ENCODE measurements around the gene OR8H1. TPM values are rescaled to one million over a fixed set of nuclear protein-coding genes. Genes with fewer than 3 reads are reported as not detected.
A peak's percentile ranks its signal among the peaks of the same experiment; 100 is the strongest.

The OR8H1 gene
- total and polyA plus RNA-seq, 2 experiments from 2014 or later, result not detected

GRCh38 chr11:56333156-56333555 lies 41.1 kb upstream of the OR8H1 start:
- Histone ChIP-seq H4K20me1 (replicated peaks; ENCODE audit: insufficient read depth) (no peaks in the 10 kb centered on the region), H3K27ac (ENCODE audit: low read depth) (no peak overlapping the region), H2AFZ (peak overlapping the region; percentile 71), H3K36me3 (ENCODE audit: insufficient read depth) (no peaks in the 10 kb centered on the region), H3K4me2 (no peak overlapping the region), H3K27me3 (ENCODE audit: insufficient read depth) (no peaks in the 10 kb centered on the region), H3K9me2 (ENCODE audit: insufficient read depth) (peaks cover 13% of the 10 kb centered on the region; the same call in 1 of the 2 replicates), H3K79me2 (replicated peaks; ENCODE audit: insufficient read depth) (no peaks in the 10 kb centered on the region), H3K4me1 (ENCODE audit: insufficient read depth) (no peaks in the 10 kb centered on the region; the same call in 1 of the 2 replicates), H3F3A (replicated peaks; ENCODE audit: low read depth) (no peaks in the 10 kb centered on the region), H3K4me3 (no peak overlapping the region)
- peaks cover 13% of the 10 kb centered on the region for H3K9me3 Mint-ChIP-seq
- no peak overlapping the region for H3K4me3 Mint-ChIP-seq
- H3K27ac Mint-ChIP-seq, result no peak overlapping the region
- H3K4me1 Mint-ChIP-seq, result peaks cover 9% of the 10 kb centered on the region; the same call in 2 of the 3 replicates
- peaks cover 4% of the 10 kb centered on the region for H3K27me3 Mint-ChIP-seq (ENCODE audit: insufficient read depth, low read depth, poor library complexity)
- DNase-seq (ENCODE audit: low spot score) (no peak), ATAC-seq (no peak)
- H3K36me3 Mint-ChIP-seq (ENCODE audit: low read depth), result peaks cover 14% of the 10 kb centered on the region; the same call in 1 of the 3 replicates
- TF ChIP-seq EZH2 (IDR thresholded peaks at IDR 0.05; ENCODE audit: low read depth, unreplicated experiment) (no peak), ZNF462 (CRISPR knock-in tag; IDR thresholded peaks at IDR 0.05) (no peak), REST (IDR thresholded peaks at IDR 0.05; ENCODE audit: unreplicated experiment) (no peak), STAT1 (IDR thresholded peaks at IDR 0.05; ENCODE audit: unreplicated experiment) (no peak), ZNF331 (CRISPR knock-in tag; IDR thresholded peaks at IDR 0.05; ENCODE audit: low read depth) (no peak), NANOG (IDR thresholded peaks at IDR 0.05; ENCODE audit: borderline replicate concordance) (no peak), JUNB (IDR thresholded peaks at IDR 0.05; ENCODE audit: unreplicated experiment) (no peak), CTCF (conservative IDR thresholded peaks at IDR 0.05; ENCODE audit: low read depth in 2 of 2) (no peak), POLR2AphosphoS5 (IDR thresholded peaks at IDR 0.05; ENCODE audit: low read depth) (no peak), ZNF114 (CRISPR knock-in tag; IDR thresholded peaks at IDR 0.05) (no peak), ETS1 (IDR thresholded peaks at IDR 0.05) (no peak), CREB1 (CRISPR knock-in tag; IDR thresholded peaks at IDR 0.05; ENCODE audit: low read depth) (no peak), EZH2phosphoT487 (IDR thresholded peaks at IDR 0.05; ENCODE audit: unreplicated experiment) (no peak)
